Neural crest cell (in vitro differentiated cells): ENCODE measurements around the gene EXOC4. TPM values are rescaled to one million over a fixed set of nuclear protein-coding genes. Genes with fewer than 3 reads are reported as not detected.

ENCODE experiments used
- DNase-seq: peaks from one replicate; pipeline ENCODE4 v3.0.0; 2021; ENCODE audit warnings: low read depth, mixed read lengths, low spot score
- H3K27ac Mint-ChIP-seq: one replicate; pipeline ENCODE4 v1.8.0; 2021; ENCODE audit warnings: mild to moderate bottlenecking, mixed read lengths; ENCODE audit not compliant: unreplicated experiment
- H3K27me3 Mint-ChIP-seq: 2 replicates; pipeline ENCODE4 v1.8.0; 2021; ENCODE audit warnings: low read depth, mild to moderate bottlenecking, mixed read lengths
- H3K36me3 Mint-ChIP-seq: 2 replicates; pipeline ENCODE4 v1.8.0; 2021; ENCODE audit warnings: low read depth, mild to moderate bottlenecking, mixed read lengths
- H3K4me1 Mint-ChIP-seq: 2 replicates; pipeline ENCODE4 v1.8.0; 2021; ENCODE audit warnings: mixed read lengths
- H3K4me3 Mint-ChIP-seq: one replicate; pipeline ENCODE4 v1.8.0; 2021; ENCODE audit warnings: mild to moderate bottlenecking, mixed read lengths
- H3K9me3 Mint-ChIP-seq: 2 replicates; pipeline ENCODE4 v1.8.0; 2021; ENCODE audit warnings: mixed read lengths
- CTCF ChIP-seq: fragments of 200-600 bp; sonication (generic); conservative IDR thresholded peaks from 2 replicates; pipeline ENCODE4 v1.5.0; 2021; ENCODE audit warnings: antibody characterized with exemption, mild to moderate bottlenecking
- total RNA-seq: library from RNA; stranded (reverse); gene quantifications from 2 replicates; pipeline ENCODE4 v1.2.1, GENCODE V29; 2021

The EXOC4 gene
- total RNA-seq, 1 donor from 2014 or later = 79.7 TPM

GRCh38 chr7:133746847-133747246, 494.0 kb downstream of the EXOC4 start:
- TF ChIP-seq CTCF = no peak
- DNase-seq = no peak
- H3K9me3 Mint-ChIP-seq = no peaks in the 10 kb centered on the region
- no peak overlapping the region for H3K27ac Mint-ChIP-seq
- H3K4me1 Mint-ChIP-seq = peaks cover 9% of the 10 kb centered on the region
- no peaks in the 10 kb centered on the region for H3K36me3 Mint-ChIP-seq
- no peak overlapping the region for H3K4me3 Mint-ChIP-seq
- H3K27me3 Mint-ChIP-seq = no peaks in the 10 kb centered on the region

- TF ChIP-seq CTCF = no peak
- Mint-ChIP-seq H3K4me1 (no peaks in the 10 kb centered on the region), H3K9me3 (no peaks in the 10 kb centered on the region), H3K27ac (no peak overlapping the region), H3K27me3 (no peaks in the 10 kb centered on the region), H3K4me3 (no peak overlapping the region), H3K36me3 (no peaks in the 10 kb centered on the region)
- no peak for DNase-seq
These were observed 495.8 kb downstream of the EXOC4 start for GRCh38 chr7:133748443-133749407.

GRCh38 chr7:133750287-133750686, 497.4 kb downstream of the EXOC4 start:
- Mint-ChIP-seq H3K9me3 (no peaks in the 10 kb centered on the region), H3K27ac (no peak overlapping the region), H3K27me3 (no peaks in the 10 kb centered on the region), H3K4me1 (no peaks in the 10 kb centered on the region), H3K4me3 (no peak overlapping the region), H3K36me3 (no peaks in the 10 kb centered on the region)
- no peak for DNase-seq
- no peak for TF ChIP-seq CTCF

GRCh38 chr7:133751079-133751478, 498.2 kb downstream of the EXOC4 start:
- Mint-ChIP-seq H3K36me3 (no peaks in the 10 kb centered on the region), H3K27me3 (no peaks in the 10 kb centered on the region), H3K9me3 (no peaks in the 10 kb centered on the region), H3K4me3 (no peak overlapping the region), H3K27ac (no peak overlapping the region), H3K4me1 (no peaks in the 10 kb centered on the region)
- no peak for TF ChIP-seq CTCF
- no peak for DNase-seq

- Mint-ChIP-seq H3K9me3 (no peaks in the 10 kb centered on the region), H3K4me3 (no peak overlapping the region), H3K27ac (peak overlapping the region; percentile 16), H3K27me3 (no peaks in the 10 kb centered on the region), H3K36me3 (no peaks in the 10 kb centered on the region), H3K4me1 (no peaks in the 10 kb centered on the region)
- no peak for TF ChIP-seq CTCF
- no peak for DNase-seq
These were observed 500.6 kb downstream of the EXOC4 start for GRCh38 chr7:133753513-133753912.
